GM19397 (cell line): ENCODE data around the gene SERPINE1.
"Not testable (repeated sequence)": the region's sequence is repeated elsewhere in the genome, so short reads cannot be mapped to it uniquely, and the experiment has no call there.

Experiments used
- ATAC-seq: cut with Tn5 transposase; IDR thresholded peaks from one replicate; pipeline ENCODE4 v1.9.1; 2021; ENCODE audit warnings: mild to moderate bottlenecking, moderate library complexity; ENCODE audit not compliant: unreplicated experiment

Gene SERPINE1

DNA sequence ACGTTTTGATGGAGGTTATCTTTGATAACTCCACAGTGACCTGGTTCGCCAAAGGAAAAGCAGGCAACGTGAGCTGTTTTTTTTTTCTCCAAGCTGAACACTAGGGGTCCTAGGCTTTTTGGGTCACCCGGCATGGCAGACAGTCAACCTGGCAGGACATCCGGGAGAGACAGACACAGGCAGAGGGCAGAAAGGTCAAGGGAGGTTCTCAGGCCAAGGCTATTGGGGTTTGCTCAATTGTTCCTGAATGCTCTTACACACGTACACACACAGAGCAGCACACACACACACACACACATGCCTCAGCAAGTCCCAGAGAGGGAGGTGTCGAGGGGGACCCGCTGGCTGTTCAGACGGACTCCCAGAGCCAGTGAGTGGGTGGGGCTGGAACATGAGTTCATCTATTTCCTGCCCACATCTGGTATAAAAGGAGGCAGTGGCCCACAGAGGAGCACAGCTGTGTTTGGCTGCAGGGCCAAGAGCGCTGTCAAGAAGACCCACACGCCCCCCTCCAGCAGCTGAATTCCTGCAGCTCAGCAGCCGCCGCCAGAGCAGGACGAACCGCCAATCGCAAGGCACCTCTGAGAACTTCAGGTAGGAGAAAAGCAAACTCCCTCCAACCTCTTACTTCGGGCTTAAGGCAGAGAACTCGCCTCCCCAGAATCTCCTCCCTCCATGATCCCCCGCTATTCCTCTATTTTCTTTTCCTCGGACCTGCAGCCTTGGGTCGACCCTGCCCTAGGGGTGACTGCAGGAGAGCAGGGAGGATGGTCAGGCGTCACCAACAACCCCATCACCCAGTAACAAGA is at the start of gene SERPINE1:
SERPINE1 (plus strand) TSS at position 454 of the 809 bp plus-strand sequence. CDS start 1,290 bp downstream, outside the sequence.
- ATAC-seq, result peak; percentile 29

DNA sequence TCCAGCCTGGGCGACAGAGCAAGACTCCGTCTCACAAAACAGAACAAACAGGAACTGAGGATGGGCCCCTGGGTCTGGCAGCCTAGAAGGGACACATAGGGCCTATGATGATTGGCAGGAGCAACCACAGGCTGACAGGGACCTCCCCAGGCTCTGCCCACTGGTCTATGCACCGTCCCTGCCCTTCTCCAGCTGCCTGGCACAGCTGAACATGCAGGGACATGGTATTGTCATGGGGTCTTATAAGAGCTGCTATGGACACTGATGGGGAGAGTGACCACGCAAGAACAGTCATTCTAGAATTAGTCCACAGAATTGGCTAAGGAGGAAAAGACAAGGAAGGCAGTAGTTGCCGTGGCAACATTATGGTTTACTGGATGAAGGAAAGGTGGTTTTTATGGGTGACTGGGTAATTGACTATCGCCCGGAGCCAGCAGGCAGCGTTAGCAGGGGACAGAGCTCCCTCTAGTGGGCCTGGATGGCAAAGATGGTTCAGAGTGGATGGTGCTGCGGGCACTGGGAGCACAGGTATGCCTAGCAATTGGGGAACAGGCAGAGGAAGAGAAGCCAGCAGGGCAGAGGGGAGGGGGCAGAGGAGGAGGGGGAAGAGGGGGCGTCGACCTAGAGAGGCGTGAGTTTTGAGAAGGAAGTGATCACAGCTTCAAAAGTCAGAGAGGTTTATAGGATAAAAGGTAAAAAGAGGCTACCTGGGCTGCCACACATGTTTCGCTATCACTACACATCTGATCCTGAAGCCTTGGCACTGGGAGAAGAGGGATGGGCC is 49.4 kb upstream of the SERPINE1 start:
- ATAC-seq, result peak; percentile 73

DNA sequence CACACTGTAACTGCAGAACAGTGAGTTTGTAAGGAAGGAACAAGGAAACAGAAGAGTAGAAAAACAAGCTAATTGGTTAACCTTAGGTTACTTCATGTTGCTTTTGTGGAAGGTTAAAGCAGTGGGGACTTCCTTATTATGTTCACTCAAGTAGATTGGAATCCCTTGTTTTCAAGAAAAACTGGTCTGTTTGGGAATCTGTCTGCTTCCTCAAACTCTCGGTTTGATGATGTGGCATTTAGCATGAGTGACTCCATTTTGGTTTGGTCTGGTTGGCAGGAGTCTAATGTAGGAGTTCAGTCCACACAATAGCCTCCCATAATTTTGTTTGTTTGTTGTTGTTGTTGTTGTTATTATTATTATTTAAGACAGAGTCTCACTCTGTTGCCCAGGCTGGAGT is 45.5 kb upstream of the SERPINE1 start:
- no peak for ATAC-seq

DNA sequence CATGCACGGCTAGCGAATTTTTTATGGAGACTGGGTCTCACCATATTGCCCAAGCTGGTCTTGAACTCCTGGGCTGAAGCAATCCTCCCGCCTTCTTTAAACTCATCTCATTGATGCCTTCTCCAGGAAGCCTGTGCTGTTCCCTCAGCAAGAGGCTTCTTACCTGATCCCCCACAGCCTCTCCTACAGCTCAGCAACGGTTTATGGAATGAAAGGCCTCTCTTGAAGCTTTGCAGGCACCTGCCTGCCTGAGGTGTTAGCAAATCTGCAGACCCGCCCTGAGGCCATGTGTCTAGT is 42.1 kb upstream of the SERPINE1 start:
- ATAC-seq, result no peak

DNA sequence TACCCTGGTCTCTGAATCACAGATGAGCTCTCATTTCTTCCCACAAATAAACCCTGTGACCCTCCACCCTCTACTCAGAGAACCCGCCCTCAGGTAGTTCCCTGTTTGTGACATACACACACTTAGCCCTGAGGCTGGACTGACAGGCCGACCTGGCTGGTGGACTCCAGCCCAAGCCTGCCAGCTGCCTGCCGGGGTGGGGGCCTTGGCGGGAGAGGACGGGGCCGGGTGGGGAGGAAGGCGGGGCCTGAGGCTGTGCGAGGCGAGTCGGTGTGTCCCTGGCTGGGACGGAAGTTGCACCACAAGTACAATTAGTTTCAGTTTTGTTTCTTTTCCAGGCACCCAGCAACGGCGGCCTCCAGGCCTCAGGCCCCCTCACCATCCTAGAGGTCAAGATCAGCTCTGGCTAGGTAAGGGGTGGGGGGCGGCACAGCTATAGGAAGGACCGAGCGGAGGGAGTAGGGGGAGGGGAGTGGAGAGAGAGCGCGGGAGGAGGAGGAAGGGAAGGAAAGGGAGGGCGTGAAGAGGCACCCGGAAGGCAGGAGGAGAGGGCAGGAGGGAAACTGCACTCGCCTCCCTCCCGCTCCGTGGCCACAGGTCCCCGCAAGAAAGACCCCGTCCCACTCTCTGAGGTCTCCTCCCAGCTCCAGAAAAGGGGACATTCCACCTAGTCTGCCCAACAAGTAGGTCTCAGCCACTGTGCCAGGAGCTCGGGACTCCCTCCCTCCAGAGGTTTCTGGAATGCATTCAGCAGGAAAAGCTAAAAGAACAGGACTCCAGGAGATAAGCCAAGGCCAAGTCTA is 41.5 kb upstream of the SERPINE1 start, which contains the start of gene TRIM56:
TRIM56 (plus strand) TSS at position 320 of the 803 bp plus-strand sequence. CDS start 1,832 bp downstream, outside the sequence.
- ATAC-seq, result peak; percentile 86

DNA sequence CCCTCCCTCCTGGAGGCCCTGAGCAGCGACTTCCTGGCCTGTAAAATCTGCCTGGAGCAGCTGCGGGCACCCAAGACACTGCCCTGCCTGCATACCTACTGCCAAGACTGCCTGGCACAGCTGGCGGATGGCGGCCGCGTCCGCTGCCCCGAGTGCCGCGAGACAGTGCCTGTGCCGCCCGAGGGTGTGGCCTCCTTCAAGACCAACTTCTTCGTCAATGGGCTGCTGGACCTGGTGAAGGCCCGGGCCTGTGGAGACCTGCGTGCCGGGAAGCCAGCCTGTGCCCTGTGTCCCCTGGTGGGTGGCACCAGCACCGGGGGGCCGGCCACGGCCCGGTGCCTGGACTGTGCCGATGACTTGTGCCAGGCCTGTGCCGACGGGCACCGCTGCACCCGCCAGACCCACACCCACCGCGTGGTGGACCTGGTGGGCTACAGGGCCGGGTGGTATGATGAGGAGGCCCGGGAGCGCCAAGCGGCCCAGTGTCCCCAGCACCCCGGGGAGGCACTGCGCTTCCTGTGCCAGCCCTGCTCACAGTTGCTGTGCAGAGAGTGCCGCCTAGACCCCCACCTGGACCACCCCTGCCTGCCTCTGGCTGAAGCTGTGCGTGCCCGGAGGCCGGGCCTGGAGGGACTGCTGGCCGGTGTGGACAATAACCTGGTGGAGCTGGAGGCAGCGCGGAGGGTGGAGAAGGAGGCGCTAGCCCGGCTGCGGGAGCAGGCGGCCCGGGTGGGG is 39.4 kb upstream of the SERPINE1 start:
- no peak for ATAC-seq

DNA sequence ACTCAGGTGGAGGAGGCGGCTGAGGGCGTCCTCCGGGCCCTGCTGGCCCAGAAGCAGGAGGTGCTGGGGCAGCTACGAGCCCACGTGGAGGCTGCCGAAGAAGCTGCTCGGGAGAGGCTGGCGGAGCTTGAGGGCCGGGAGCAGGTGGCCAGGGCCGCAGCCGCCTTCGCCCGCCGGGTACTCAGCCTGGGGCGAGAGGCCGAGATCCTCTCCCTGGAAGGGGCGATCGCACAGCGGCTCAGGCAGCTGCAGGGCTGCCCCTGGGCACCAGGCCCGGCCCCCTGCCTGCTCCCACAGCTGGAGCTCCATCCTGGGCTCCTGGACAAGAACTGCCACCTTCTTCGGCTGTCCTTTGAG is 38.9 kb upstream of the SERPINE1 start:
- ATAC-seq, result no peak

DNA sequence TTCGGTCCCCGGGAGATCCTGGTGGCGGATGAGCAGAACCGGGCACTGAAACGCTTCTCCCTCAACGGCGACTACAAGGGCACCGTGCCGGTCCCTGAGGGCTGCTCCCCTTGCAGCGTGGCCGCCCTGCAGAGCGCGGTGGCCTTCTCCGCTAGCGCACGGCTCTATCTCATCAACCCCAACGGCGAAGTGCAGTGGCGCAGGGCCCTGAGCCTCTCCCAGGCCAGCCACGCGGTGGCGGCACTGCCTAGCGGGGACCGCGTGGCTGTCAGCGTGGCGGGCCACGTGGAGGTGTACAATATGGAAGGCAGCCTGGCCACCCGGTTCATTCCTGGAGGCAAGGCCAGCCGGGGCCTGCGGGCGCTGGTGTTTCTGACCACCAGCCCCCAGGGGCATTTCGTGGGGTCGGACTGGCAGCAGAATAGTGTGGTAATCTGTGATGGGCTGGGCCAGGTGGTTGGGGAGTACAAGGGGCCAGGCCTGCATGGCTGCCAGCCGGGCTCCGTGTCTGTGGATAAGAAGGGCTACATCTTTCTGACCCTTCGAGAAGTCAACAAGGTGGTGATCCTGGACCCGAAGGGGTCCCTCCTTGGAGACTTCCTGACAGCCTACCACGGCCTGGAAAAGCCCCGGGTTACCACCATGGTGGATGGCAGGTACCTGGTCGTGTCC is 37.9 kb upstream of the SERPINE1 start:
- ATAC-seq, result no peak

DNA sequence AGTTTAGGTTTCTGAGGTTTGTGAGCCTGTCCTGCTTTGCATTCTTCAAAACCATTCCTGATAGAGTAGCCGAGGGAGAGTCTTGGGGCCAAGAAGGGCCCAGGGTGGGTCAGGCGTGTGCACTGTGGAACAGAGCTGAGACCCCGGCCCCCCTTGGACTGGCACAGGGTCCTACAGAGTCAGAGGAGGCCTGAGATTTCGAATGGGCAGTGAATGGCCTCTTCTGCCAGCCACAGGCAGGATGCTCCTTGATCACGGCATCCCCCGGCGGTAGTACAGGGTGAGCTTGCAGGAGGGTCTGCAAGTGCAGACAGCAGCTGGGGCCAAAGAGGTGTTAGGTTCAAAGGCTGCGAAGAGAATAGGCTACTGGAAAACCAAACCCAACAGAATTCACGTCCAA is 37.0 kb upstream of the SERPINE1 start:
- ATAC-seq, result no peak

DNA sequence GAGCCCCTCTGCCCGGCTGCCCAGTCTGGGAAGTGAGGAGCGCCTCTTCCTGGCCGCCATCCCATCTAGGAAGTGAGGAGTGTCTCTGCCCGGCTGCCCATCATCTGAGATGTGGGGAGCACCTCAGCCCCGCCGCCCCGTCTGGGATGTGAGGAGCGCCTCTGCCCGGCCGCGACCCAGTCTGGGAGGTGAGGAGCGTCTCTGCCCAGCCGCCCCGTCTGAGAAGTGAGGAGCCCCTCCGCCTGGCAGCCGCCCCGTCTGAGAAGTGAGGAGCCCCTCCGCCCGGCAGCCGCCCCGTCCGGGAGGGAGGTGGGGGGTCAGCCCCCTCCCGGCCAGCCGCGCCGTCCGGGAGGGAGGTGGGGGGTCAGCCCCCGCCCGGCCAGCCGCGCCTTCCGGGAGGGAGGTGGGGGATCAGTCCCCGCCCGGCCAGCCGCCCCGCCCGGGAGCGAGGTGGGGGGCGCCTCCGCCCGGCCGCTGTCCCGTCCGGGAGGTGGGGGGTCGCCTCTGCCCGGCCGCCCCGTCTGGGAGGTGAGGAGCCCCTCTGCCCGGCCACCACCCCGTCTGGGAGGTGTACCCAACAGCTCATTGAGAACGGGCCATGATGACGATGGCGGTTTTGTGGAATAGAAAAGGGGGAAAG is 34.5 kb upstream of the SERPINE1 start:
- not testable (repeated sequence) for ATAC-seq

DNA sequence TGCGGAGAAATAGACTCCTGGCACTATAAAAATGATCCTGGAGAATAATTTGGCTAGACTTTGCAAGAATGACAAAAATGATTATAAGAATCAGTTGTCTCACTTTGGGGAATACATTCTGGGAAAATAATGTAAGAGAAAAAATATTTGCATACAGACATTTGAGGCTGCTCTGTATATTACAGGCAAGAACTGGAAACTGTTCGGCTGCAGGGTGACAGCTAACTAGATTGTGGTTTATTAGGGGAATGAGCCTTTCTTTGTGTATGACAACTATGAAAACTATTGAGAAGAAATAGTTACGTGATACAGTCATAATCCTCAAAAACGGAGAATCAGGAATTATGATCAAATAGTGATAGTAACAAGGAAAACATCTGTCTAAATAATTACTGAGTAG is 33.0 kb upstream of the SERPINE1 start:
- ATAC-seq, result no peak

DNA sequence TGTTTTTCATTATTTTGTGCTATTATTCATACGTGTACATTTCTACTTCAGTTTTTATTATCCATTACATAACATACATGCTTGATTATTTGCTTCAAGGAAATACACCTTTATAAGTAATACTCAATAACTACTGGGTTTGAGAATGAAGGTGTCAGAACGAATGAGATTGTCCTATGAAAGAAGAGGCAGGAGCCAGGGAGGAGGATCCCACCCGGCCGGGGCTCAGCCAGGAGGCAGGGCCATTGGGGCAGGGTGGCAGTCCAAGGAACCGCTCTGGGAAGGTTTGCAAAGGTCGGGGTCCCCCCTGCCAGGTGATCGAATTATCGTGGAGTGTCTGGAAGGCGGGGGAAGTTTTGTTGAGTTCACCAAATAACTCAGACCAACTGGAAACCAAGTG is 32.5 kb upstream of the SERPINE1 start:
- no peak for ATAC-seq

DNA sequence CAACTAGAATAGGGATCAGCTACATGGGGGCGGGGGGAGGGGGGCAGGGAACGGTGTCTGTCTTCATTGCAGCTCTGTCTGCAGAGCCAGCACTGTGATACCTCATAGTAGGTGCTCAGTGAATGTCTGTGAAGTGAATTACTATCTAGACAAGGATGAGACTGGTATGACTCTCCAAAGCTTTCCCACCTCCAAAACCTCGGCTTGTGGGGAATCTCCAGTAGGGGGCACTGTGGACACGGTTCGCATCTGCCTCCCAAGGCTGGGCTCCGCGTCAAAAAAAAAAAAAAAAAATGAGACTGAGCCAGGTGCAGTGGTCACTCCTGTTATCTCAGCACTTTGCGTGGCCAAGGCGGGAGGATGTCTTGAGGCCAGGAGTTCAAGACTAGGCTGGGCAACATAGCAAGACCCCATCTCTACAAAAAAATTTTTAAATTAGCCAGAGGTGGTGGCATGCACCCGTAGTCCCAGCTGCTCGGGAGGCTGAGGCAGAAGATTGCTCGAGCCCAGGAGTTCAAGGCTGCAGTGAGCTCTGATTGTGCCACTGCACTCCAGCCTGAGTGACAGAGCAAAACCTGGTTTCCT is 32.0 kb upstream of the SERPINE1 start:
- no peak for ATAC-seq

DNA sequence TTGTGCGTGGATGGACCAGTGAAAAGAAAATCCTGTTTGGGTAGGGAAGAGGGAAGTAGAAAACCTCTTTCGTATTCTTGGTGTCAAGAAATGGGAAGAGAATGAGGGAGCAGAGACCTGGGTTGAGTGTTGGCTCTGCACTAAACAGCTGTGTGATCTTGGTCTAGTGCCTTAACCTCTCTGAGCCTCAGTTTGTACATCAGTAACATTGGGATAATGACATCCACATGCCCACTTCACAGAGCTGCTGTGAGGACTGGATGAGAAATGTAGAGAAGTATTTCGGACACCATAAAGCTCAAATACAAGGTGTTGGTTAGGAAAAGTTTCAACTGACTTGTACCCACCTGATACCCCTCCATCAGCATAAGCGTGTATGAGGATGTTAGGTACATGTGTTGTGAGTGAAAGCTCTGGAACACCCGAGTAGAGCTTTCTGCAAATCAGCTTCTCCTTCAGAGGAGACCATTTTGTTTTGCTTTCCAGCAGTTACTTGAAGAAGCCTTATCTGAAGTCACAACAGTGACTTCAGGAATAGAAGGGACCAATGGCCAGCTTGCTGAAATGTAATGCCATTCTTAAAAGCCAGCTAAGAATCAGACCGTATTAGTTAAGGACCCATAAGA is 30.5 kb upstream of the SERPINE1 start:
- ATAC-seq, result no peak

DNA sequence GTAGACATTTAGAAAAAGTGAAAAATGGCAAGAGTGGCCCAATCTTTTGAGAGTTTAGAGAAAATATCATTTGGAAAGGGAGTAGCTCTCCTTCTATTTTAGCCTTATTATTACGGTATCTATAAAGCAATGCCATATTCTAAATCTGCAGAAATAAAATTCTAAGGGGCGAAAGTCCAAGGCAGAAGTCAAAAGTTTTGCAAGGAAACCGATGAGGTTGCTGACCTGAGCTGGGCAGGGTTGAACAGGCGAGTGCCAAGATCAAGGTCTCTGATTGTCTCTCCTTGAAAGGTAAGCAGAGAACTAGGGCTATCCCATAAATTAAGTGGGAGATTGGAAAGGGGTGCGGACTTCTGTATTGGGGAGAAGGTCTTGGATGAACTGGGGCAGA is 30.0 kb upstream of the SERPINE1 start:
- ATAC-seq, result no peak

DNA sequence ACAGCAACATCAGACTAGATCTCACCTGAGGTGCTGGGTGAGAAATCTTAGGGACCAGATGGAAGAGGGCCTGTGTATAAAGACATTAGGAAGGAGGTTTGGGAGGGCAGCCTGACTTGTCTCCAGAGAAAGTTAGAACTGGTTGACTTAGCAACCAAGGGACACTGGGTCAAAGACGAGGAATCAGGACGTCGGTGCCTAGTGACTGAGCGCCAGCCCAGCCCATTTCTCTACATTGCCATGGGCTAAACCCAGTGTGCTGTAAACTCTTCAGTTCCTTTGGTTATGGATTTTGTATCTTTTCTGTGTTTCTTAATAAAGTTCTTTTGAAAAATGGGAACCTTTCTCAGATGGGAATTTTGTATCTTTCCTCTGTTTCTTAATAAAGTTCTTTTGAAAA is 29.3 kb upstream of the SERPINE1 start:
- ATAC-seq, result no peak

DNA sequence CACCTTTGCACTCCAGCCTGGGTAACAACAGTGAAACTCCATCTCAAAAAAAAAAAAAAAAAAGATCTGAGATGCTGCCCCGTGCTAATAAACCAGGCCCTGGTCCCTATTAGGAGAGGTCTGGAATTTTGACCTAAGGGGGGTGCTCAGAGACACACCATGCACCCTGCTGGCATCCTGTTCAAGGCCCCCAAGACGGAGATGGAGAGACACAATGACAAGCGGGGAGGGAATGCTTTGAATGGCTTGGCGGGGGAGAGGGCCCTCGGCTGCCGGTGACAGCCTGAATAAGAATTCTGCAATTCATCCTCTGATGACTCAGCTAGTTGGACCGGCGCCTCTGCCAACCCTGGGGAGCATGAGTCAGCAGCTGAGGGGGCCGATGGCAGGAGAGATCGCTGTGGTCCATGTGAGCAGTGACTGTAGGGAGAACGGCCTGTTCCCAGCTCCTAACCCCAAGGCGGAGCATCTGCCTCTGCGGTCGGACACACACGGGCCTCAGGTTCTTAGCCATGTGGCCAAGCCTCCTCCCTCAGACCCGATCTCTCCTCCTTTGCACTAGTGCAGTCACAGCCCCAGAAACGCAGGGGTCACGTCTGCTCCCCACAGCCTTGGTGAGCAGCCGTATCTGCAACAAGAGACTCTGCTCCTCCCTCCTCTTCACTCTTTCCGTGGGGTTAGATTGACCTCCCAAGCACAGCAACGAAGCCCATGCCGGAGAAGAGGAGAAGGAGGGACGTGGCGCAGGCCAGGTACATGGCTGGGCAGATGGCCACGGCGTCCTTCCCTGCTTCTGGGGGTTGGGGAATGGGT is 26.7 kb upstream of the SERPINE1 start:
- no peak for ATAC-seq
